Activated T-cell treated with anti-CD3 and anti-CD28 coated beads, Interleukin-2, amount 50 U/mL, for 72 hours (primary cell): ENCODE measurements around the gene KCNQ2. TPM values are rescaled to one million over a fixed set of nuclear protein-coding genes. Genes with fewer than 3 reads are reported as not detected.

ENCODE experiments used
- ATAC-seq, 2 donors: fragments of 150-1000 bp; cut with Tn5 transposase; replicated peaks in 1 of 2; 2 replicates each; pipeline ENCODE4 v1.10.0; 2021; ENCODE audit warnings: moderate library complexity in 2 of 2, mild to moderate bottlenecking in 1 of 2
- DNase-seq, 2 donors: peaks; one replicate each; pipeline ENCODE4 v3.0.0; 2021 to 2022; ENCODE audit warnings: mixed read lengths in 1 of 2
- H3K27ac Mint-ChIP-seq: one replicate; pipeline ENCODE4 v1.8.0; 2022; ENCODE audit warnings: mild to moderate bottlenecking, moderate library complexity, mixed read lengths
- H3K27me3 Mint-ChIP-seq: one replicate; pipeline ENCODE4 v1.8.0; 2022; ENCODE audit warnings: low read depth, mixed read lengths
- H3K36me3 Mint-ChIP-seq, 2 donors: one replicate each; pipeline ENCODE4 v1.8.0; 2022; ENCODE audit warnings: mixed read lengths in 2 of 2, mild to moderate bottlenecking in 1 of 2; ENCODE audit not compliant: insufficient read depth in 2 of 2
- H3K4me1 Mint-ChIP-seq: one replicate; pipeline ENCODE4 v1.8.0; 2022; ENCODE audit warnings: low read depth, mixed read lengths
- H3K4me3 Mint-ChIP-seq, 2 donors: one replicate each; pipeline ENCODE4 v1.8.0; 2022; ENCODE audit warnings: mild to moderate bottlenecking in 2 of 2, mixed read lengths in 2 of 2, moderate library complexity in 2 of 2
- H3K9me3 Mint-ChIP-seq, 2 donors: one replicate each; pipeline ENCODE4 v1.8.0; 2022; ENCODE audit warnings: mixed read lengths in 2 of 2
- total RNA-seq, 2 donors: library from RNA; stranded (reverse); gene quantifications; one replicate each; pipeline ENCODE4 v1.2.3, GENCODE V29; 2022

KCNQ2 gene
- total RNA-seq, 2 donors from 2014 or later = 0.44 to 0.65 TPM

DNA sequence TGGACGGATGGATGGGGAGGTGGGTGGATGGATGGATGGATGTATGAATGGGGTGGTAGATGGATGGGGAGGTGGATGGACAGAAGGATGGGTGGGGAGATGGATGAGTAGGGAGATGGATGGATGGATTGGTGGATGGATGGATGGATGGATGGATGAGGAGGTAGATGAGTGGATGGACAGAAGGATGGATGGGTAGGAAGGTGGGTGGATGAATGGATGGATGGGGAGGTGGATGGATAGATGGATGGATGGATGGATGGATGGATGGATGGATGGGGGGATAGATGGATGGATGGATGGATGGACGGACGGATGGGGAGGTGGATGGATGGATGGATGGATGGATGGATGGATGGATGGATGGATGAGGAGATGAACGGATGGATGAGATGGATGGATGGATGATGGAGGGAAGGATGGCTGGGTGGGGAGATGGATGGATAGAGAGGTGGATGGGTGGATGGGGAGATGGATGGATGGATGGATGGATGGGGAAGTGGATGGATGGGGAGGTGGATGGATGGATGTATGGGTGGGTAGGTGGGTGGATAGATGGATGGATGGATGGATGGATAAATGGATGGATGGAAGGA, 19.3 kb upstream of the KCNQ2 start:
- ATAC-seq = no peak
- H3K4me1 Mint-ChIP-seq = no peaks in the 10 kb centered on the region

DNA sequence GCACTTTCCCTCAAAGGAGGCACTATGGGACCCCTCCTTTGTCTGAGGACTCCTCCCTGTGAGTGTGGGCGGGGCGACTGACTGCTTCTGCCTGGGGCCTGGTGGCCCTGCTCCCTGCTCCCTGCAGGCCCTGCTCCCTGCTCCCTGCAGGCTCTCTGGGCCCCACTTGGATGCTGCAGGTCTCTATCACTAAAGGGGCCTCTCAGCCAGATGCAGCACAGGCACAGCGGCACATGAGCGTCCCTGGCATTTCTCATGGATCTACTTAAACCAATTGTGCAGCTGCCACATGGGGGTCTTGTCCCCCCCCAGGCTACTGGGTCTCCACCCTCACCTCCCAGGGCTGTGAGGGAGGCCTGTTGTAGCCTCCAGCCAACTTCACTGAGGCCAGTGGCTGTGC, 18.6 kb upstream of the KCNQ2 start:
- no peak overlapping the region for H3K27ac Mint-ChIP-seq

More for the DNA sequence above, 19.3 kb upstream of the KCNQ2 start:
- peaks cover 0 to 3% of the 10 kb centered on the region in 2 donors for H3K9me3 Mint-ChIP-seq
- peaks cover 18% of the 10 kb centered on the region for H3K27me3 Mint-ChIP-seq
- no peak for DNase-seq
- no peak overlapping the region for H3K4me3 Mint-ChIP-seq
- H3K27ac Mint-ChIP-seq = no peak overlapping the region
- H3K36me3 Mint-ChIP-seq = no peaks in the 10 kb centered on the region

DNA sequence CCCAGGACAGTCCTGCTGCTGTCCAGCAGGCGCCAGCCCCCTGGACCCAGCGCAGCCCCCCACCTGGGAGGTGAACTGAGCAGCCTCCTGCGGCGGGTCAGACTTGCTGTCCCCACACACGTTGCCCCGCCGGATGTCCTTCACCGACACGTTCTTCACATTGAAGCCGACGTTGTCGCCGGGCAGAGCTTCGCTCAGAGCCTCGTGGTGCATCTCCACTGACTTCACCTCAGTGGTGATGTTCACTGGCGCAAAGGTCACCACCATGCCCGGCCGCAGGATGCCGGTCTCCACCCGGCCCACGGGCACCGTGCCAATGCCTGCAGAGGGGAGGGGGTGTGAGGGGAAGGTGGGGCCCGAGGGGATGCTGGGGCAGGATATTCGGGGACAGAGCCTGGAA, 18.0 kb upstream of the KCNQ2 start:
- Mint-ChIP-seq H3K4me1 (no peaks in the 10 kb centered on the region), H3K27ac (no peak overlapping the region), H3K27me3 (peaks cover 11% of the 10 kb centered on the region), H3K9me3 (peaks cover 0 to 3% of the 10 kb centered on the region in 2 donors), H3K4me3 (no peak overlapping the region), H3K36me3 (no peaks in the 10 kb centered on the region)
- DNase-seq = no peak
- ATAC-seq = no peak

More for the DNA sequence above, 18.6 kb upstream of the KCNQ2 start:
- H3K36me3 Mint-ChIP-seq = no peaks in the 10 kb centered on the region
- peaks cover 11% of the 10 kb centered on the region for H3K27me3 Mint-ChIP-seq
- ATAC-seq (no peak), DNase-seq (no peak)
- H3K9me3 Mint-ChIP-seq = peaks cover 0 to 3% of the 10 kb centered on the region in 2 donors
- no peak overlapping the region for H3K4me3 Mint-ChIP-seq
- no peaks in the 10 kb centered on the region for H3K4me1 Mint-ChIP-seq

DNA sequence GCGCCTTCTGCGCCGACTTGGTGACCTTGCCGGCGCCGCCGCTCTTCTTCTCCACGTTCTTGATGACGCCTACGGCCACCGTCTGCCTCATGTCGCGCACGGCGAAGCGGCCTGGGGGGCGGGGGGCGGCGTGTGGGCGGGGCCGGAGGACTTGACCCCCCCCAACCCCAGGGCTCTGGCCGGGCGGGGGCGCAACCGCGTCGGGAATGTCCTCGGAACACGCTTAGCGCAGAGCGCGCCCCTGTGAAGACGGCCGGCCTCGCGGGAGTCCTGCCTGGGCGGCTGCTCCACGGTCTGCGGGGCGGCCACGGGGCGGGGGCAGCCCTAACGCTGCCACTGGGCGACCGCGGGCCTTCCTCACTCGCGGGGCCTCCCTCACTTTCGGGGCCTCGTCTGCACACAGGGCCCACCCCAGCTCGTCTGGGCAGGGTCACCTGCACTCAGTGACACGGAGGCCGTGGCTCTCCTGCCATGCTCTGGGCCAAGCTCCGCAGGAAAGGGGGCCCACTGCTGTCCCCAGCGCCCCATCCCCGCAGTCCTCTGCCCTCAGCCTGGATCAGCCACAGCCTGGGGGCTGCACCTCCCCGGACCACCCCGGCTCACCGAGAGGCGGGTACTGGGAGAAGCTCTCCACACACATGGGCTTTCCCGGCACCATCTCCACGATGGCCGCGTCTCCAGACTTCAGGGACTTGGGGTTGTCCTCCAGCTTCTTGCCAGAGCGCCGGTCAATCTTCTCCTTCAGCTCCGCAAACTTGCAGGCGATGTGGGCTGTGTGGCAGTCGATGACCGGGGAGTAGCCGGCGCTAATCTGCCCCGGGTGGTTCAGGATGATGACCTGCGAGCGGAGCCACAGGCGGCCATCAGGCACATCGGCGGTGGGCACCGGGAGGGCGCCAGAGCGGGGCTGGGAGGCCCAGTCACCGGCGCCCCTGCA, 16.1 kb upstream of the KCNQ2 start:
- DNase-seq (no peak), ATAC-seq (no peak)
- Mint-ChIP-seq H3K27me3 (peaks cover 11% of the 10 kb centered on the region), H3K9me3 (peaks cover 0 to 3% of the 10 kb centered on the region in 2 donors), H3K27ac (no peak overlapping the region), H3K4me1 (no peaks in the 10 kb centered on the region), H3K4me3 (no peak overlapping the region), H3K36me3 (no peaks in the 10 kb centered on the region)

DNA sequence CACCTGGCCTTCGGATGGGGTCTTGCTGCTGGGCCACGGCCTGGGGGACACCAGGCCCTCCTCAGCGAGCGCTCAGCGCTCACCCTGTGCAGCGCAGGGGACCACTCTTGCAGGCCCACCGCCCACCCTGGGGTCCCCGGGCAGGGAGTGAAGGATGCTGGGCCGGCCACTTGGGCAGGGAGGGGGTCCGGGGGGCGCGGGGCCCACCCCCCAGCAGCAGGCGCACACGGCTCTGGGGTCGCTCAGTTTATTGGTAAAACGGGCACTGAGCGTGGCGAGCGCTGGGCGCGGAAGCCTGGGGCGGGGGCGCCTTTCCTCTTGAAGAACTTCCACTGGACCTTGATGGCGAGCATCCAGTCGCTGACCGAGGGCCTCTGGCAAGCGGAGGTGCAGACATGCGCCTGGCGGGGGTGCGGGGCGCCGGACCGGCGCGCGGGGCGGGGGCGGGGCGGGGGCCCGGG, 15.4 kb upstream of the KCNQ2 start:
- Mint-ChIP-seq H3K9me3 (peaks cover 0 to 3% of the 10 kb centered on the region in 2 donors), H3K4me3 (no peak overlapping the region), H3K4me1 (peaks cover 4% of the 10 kb centered on the region), H3K36me3 (no peaks in the 10 kb centered on the region), H3K27ac (no peak overlapping the region), H3K27me3 (peaks cover 16% of the 10 kb centered on the region)
- no peak for DNase-seq
- ATAC-seq = no peak

DNA sequence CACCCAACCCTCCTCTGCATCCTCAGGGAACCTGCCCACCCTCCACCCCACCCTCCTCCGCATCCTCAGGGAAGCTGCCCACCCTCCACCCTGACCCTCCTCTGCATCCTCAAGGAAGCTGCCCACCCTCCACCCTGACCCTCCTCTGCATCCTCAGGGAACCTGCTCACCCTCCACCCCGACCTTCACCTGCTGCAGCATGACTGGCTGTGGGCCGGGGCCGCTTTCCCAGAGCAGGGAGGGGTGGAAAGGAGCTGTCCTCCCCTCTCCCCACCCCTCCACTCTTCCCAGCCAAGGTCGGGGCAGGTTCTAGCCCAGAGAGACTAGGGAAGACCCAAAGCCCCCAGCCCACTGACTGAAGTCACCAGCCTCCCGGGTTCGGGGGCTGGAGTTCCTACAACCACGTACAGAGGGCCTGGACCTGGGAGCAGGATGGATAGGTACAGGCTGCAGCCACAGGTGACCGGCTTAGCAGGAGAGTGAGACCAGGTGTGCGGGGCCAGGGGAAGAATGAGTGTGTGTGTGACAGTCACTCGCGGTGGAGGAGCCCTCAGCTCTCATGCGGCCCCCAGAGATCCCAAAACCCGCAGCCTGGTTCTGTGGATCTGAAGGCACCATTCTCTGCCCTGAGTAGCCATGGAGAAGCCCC, 14.8 kb upstream of the KCNQ2 start:
- Mint-ChIP-seq H3K36me3 (no peaks in the 10 kb centered on the region), H3K27me3 (peaks cover 17% of the 10 kb centered on the region), H3K27ac (no peak overlapping the region), H3K4me1 (peaks cover 7% of the 10 kb centered on the region), H3K9me3 (peaks cover 0 to 2% of the 10 kb centered on the region in 2 donors), H3K4me3 (no peak overlapping the region)
- no peak for ATAC-seq
- no peak for DNase-seq

DNA sequence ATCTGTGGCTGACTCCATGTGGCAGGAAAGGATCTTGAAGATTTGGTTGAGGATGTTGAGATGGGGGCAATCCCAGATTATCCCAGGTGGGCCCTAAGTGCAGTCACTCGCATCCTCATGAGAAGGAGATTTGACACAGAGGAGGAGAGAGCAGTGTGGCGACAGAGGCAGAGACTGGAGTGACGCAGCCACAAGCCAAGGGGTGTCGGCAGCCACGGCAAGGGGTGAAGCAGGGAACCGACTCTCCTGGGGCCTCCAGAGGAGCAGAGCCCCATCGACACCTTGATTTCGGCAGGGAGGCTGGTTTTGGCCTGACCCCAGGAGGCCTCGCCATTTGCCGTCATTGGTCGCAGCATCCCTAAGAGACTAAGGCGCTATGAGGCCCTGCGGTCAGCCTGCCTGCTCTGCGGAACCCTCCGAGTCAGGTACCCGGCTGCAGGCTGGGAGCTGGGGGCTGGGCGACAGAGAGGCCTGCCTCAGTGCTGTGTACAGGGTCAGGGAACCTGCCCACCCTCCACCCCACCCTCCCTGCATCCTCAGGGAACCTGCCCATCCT, 13.9 kb upstream of the KCNQ2 start:
- H3K36me3 Mint-ChIP-seq = no peaks in the 10 kb centered on the region

DNA sequence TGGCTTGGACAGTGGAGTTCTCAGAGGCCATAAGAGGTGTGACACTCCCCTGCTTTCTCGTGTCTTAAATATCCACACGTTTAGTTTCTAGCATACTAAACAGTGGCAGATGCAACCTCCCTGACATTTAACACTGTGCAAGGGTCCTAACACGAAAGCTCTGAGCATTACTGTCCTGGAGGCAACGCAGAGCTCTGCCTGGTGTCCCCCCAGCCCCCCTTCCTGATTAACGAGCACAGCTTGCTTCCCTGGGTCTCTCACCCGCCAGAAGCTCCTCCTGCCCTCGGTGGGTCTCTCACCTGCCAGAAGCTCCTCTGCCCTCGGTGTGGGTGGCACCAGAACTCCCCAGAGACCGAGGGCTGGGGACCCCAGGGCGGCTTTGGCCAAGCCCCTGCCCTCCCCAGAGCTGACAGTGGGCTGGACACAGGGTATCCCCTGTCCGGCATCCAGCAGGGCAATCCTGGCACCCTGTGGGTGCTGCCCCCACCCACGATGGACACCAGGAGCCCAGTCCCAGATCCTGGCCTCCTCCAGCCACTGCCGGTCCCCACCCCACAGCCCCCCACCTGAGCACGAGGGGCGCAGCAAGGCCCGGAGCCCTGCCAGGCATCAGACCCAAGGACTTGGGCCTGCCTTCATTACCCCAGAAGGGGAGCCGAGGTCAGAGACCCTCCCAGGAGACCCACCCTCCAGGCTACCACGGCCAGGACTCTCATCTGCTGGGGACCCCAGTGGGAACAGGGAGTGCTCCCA, 12.4 kb upstream of the KCNQ2 start:
- Mint-ChIP-seq H3K27ac (no peak overlapping the region), H3K4me3 (no peak overlapping the region), H3K27me3 (peaks cover 15% of the 10 kb centered on the region), H3K4me1 (peaks cover 7% of the 10 kb centered on the region), H3K36me3 (no peaks in the 10 kb centered on the region), H3K9me3 (no peaks in the 10 kb centered on the region)
- DNase-seq = no peak
- no peak for ATAC-seq

More for the DNA sequence above, 13.9 kb upstream of the KCNQ2 start:
- Mint-ChIP-seq H3K27me3 (peaks cover 16% of the 10 kb centered on the region), H3K4me3 (no peak overlapping the region), H3K9me3 (no peaks in the 10 kb centered on the region), H3K27ac (no peak overlapping the region), H3K4me1 (peaks cover 7% of the 10 kb centered on the region)
- no peak for ATAC-seq
- no peak for DNase-seq

DNA sequence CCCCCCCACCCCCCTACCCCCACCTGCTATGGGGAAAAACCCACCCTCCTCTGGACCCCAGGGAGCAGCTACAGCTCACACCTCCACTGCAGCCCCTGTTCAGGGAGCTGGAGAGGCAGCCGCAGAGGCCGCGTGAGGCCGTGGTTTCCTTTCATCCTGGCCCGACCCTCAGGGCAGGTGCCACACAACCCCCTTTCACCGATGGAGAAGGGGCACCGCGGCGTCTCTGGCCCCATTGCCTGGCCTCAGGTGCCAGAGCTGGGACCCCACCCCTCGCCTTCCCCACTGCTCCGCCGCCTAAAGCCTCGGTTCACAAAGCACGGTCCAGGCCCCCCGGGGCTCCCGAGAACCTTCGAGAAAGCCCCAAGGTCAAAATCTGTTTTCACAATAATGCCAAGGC, 11.8 kb upstream of the KCNQ2 start:
- H3K36me3 Mint-ChIP-seq = no peaks in the 10 kb centered on the region
- DNase-seq (no peak), ATAC-seq (no peak)
- H3K27ac Mint-ChIP-seq = no peak overlapping the region
- no peaks in the 10 kb centered on the region for H3K9me3 Mint-ChIP-seq
- no peak overlapping the region for H3K4me3 Mint-ChIP-seq
- H3K4me1 Mint-ChIP-seq = peaks cover 7% of the 10 kb centered on the region
- H3K27me3 Mint-ChIP-seq = peaks cover 15% of the 10 kb centered on the region

DNA sequence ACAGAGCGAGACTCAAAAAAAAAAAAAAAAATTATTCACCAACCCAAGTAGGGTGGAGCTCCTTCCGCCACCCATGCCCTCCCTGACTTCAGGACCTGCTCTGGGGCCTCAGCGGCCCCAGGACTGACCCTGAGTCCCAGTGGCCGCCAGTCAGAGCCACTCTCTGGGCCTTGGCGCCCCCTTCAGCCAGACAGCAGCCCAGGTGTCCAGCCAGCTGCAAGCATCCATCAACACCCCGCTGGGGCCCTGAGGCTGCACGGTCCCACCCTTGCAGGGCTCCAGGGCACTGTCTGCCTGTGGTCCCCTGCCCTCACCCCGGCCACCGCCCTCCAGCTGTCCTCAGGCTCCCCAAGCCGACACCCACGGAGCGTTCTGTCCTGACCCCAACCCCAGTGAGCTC, 11.4 kb upstream of the KCNQ2 start:
- Mint-ChIP-seq H3K27ac (no peak overlapping the region), H3K4me1 (peaks cover 7% of the 10 kb centered on the region), H3K4me3 (no peak overlapping the region), H3K27me3 (peaks cover 15% of the 10 kb centered on the region), H3K9me3 (no peaks in the 10 kb centered on the region), H3K36me3 (no peaks in the 10 kb centered on the region)
- ATAC-seq (no peak), DNase-seq (no peak)

DNA sequence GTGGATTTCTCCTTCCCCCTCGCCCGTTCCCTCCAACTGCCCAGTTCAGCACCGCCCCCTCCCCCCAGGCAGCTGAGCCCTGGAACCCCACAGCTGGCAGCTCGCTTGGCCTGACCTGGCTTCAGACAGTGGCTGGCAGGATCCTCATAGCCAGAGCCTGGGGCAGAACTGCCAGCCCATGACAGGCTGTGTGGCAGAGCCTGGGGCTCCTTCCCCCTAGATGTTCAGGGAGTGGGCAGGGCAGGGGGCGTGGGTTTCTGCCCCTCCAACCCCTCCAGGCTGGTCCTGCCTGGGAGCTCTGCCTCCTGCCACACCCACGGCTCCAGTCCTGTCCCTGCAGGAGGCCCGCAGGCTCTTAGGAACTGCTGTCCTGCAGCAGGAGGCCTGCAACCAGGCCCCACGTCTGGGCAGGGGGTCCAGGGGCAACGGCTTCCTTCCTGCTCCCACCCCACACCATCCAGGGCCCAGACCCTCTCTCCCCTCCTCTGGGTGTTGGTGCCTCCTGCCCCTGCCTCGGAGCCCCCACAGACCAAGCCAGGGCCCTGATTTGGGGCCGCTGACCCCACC, 9.6 kb upstream of the KCNQ2 start:
- peaks cover 28% of the 10 kb centered on the region for H3K27me3 Mint-ChIP-seq
- H3K4me3 Mint-ChIP-seq = no peak overlapping the region
- peaks cover 7% of the 10 kb centered on the region for H3K4me1 Mint-ChIP-seq
- H3K36me3 Mint-ChIP-seq = no peaks in the 10 kb centered on the region
- ATAC-seq (no peak), DNase-seq (no peak)
- H3K27ac Mint-ChIP-seq = no peak overlapping the region
- H3K9me3 Mint-ChIP-seq = no peaks in the 10 kb centered on the region

DNA sequence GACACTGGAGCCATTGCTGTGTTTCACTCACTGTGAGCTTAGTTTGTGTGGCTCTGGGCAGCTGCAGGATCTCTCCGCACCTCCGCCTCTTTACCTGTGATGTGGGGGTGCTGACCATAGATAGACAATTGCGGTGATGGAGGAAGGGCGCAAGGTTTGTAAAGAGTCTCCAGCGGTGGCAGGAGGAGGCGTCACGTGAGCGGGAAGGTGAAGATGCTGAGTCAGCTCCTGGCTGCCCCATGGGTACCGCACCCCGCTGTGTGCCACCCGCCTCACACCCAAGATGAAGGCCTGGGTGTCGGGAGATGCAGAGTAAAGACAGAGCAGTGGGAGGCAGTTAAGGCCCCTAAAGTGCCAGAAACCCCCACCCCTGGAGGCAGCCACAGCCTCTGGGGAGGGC, 9.0 kb upstream of the KCNQ2 start:
- H3K27me3 Mint-ChIP-seq = peaks cover 33% of the 10 kb centered on the region
- H3K27ac Mint-ChIP-seq = no peak overlapping the region

More for the DNA sequence above, 9.0 kb upstream of the KCNQ2 start:
- no peaks in the 10 kb centered on the region for H3K9me3 Mint-ChIP-seq
- DNase-seq = no peak
- no peak for ATAC-seq
- H3K36me3 Mint-ChIP-seq = no peaks in the 10 kb centered on the region
- no peak overlapping the region for H3K4me3 Mint-ChIP-seq
- peaks cover 7% of the 10 kb centered on the region for H3K4me1 Mint-ChIP-seq
